ENCODE measurements around the gene KDM7A.
A peak's percentile ranks its signal among the peaks of the same experiment; 100 is the strongest.

Gene KDM7A

GRCh38 chr7:140051820-140052219 lies 125.0 kb downstream of the KDM7A start:
- no peak for DNase-seq

GRCh38 chr7:140050100-140050499 lies 126.7 kb downstream of the KDM7A start:
- DNase-seq = no peak

- DNase-seq = no peak
These were observed 127.3 kb downstream of the KDM7A start for GRCh38 chr7:140049339-140050024.

GRCh38 chr7:140048989-140049338 lies 127.8 kb downstream of the KDM7A start:
- no peak for DNase-seq

GRCh38 chr7:140048138-140048537 lies 128.6 kb downstream of the KDM7A start:
- no peak for DNase-seq

GRCh38 chr7:140047197-140047596 lies 129.6 kb downstream of the KDM7A start:
- DNase-seq = no peak

GRCh38 chr7:140045697-140046096 lies 131.1 kb downstream of the KDM7A start:
- DNase-seq = no peak

- DNase-seq = no peak
These were observed 132.5 kb downstream of the KDM7A start for GRCh38 chr7:140044251-140044650.

GRCh38 chr7:140042386-140042670 lies 134.5 kb downstream of the KDM7A start:
- no peak for DNase-seq

- no peak for DNase-seq
These were observed 135.0 kb downstream of the KDM7A start for GRCh38 chr7:140041659-140042385.

- DNase-seq = no peak
These were observed 136.9 kb downstream of the KDM7A start for GRCh38 chr7:140039896-140040295.

GRCh38 chr7:140039066-140039465 lies 137.7 kb downstream of the KDM7A start:
- DNase-seq = no peak

- DNase-seq = peak in 1 of 2 donors; percentile 21
These were observed 140.4 kb downstream of the KDM7A start for GRCh38 chr7:140036224-140036962.

GRCh38 chr7:140035400-140036223 lies 141.2 kb downstream of the KDM7A start:
- DNase-seq = no peak
